ENCODE measurements around the gene PLEKHF1. TPM values are rescaled to one million over a fixed set of nuclear protein-coding genes. Genes with fewer than 3 reads are reported as not detected.

Gene PLEKHF1
- total RNA-seq, 1 donor from 2014 or later: 9.6 TPM

DNA sequence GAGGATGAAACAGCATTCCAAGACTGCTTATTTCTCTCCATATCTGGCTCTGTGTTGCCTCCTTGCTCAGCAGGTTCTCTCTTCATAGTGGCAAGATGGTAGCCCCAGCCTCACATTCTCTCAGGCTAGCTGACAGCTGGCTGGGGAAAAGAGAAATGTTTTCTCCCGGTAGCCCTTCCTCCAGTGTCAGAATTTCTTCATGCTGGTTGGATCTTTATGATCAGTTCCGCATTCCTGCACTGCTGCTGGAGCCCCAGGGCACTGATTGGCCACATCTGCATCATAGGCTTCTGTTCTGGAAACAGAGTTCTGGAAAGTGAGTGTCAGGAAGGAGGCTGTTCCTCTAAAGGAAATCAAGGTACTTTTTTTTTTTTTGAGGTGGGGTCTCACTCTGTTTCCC lies 34.6 kb upstream of the PLEKHF1 start:
- DNase-seq (ENCODE audit: low spot score, unreplicated experiment): no peak
- TF ChIP-seq, protein P1, sequence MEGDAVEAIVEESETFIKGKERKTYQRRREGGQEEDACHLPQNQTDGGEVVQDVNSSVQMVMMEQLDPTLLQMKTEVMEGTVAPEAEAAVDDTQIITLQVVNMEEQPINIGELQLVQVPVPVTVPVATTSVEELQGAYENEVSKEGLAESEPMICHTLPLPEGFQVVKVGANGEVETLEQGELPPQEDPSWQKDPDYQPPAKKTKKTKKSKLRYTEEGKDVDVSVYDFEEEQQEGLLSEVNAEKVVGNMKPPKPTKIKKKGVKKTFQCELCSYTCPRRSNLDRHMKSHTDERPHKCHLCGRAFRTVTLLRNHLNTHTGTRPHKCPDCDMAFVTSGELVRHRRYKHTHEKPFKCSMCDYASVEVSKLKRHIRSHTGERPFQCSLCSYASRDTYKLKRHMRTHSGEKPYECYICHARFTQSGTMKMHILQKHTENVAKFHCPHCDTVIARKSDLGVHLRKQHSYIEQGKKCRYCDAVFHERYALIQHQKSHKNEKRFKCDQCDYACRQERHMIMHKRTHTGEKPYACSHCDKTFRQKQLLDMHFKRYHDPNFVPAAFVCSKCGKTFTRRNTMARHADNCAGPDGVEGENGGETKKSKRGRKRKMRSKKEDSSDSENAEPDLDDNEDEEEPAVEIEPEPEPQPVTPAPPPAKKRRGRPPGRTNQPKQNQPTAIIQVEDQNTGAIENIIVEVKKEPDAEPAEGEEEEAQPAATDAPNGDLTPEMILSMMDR (IDR thresholded peaks at IDR 0.05; ENCODE audit: unreplicated experiment): no peak
- peaks cover 4% of the 10 kb centered on the region for H3K4me1 Mint-ChIP-seq (ENCODE audit: low read depth)
- H3K27me3 Mint-ChIP-seq: no peaks in the 10 kb centered on the region
- no peaks in the 10 kb centered on the region for H3K36me3 Mint-ChIP-seq (ENCODE audit: insufficient read depth)
- H3K9me3 Mint-ChIP-seq (ENCODE audit: low read depth): no peaks in the 10 kb centered on the region
- no peak overlapping the region for H3K4me3 Mint-ChIP-seq (ENCODE audit: low read depth)
- peak overlapping the region; percentile 29 for H3K27ac Mint-ChIP-seq

DNA sequence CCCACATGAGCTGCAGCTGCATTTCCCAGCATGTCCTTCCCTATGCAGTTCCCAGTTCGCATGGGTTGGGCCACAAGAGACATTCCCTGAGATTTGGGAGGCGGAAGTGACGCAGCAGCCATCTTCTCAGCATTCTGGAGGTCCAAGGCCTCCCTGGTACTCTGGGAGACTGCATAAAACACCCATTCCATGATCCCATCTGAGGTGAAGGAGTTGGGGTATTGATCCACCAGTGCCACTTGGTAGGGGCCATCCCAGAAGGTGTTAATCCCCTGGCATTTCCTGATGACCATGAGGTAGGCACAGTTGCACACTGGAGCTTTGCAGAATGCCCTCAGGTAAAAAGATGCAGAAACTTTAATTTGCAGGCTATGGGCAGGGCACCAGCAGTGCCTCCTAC lies 33.8 kb upstream of the PLEKHF1 start:
- TF ChIP-seq, protein P1 (IDR thresholded peaks at IDR 0.05; ENCODE audit: unreplicated experiment): no peak
- no peak overlapping the region for H3K4me3 Mint-ChIP-seq (ENCODE audit: low read depth)
- no peak overlapping the region for H3K27ac Mint-ChIP-seq
- H3K27me3 Mint-ChIP-seq: no peaks in the 10 kb centered on the region
- no peaks in the 10 kb centered on the region for H3K36me3 Mint-ChIP-seq (ENCODE audit: insufficient read depth)
- no peak for DNase-seq (ENCODE audit: low spot score, unreplicated experiment)
- H3K9me3 Mint-ChIP-seq (ENCODE audit: low read depth): no peaks in the 10 kb centered on the region
- peaks cover 2% of the 10 kb centered on the region for H3K4me1 Mint-ChIP-seq (ENCODE audit: low read depth)

DNA sequence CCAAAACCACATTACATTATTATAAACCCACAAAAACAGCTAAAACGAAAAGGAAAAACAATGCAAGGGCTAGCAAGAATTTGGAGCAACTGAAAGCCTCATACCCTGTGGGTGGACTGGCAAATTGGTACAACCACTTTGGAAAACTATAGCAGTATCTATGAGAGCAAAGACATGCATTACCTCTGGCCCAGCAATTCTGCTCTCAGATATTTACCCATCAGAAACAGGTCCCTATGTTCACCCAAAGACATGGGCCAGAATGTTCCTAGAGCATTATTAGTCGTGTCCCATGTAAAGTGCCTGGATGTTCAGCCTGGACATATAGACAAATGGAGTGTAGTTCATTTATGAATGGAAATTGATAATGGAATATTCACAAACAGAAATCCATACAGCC lies 31.3 kb upstream of the PLEKHF1 start:
- H3K9me3 Mint-ChIP-seq (ENCODE audit: low read depth): no peaks in the 10 kb centered on the region
- H3K4me3 Mint-ChIP-seq (ENCODE audit: low read depth): no peak overlapping the region
- no peaks in the 10 kb centered on the region for H3K27me3 Mint-ChIP-seq
- TF ChIP-seq, protein P1 (IDR thresholded peaks at IDR 0.05; ENCODE audit: unreplicated experiment): no peak
- no peak for DNase-seq (ENCODE audit: low spot score, unreplicated experiment)
- no peak overlapping the region for H3K27ac Mint-ChIP-seq
- H3K4me1 Mint-ChIP-seq (ENCODE audit: low read depth): no peaks in the 10 kb centered on the region
- H3K36me3 Mint-ChIP-seq (ENCODE audit: insufficient read depth): no peaks in the 10 kb centered on the region

DNA sequence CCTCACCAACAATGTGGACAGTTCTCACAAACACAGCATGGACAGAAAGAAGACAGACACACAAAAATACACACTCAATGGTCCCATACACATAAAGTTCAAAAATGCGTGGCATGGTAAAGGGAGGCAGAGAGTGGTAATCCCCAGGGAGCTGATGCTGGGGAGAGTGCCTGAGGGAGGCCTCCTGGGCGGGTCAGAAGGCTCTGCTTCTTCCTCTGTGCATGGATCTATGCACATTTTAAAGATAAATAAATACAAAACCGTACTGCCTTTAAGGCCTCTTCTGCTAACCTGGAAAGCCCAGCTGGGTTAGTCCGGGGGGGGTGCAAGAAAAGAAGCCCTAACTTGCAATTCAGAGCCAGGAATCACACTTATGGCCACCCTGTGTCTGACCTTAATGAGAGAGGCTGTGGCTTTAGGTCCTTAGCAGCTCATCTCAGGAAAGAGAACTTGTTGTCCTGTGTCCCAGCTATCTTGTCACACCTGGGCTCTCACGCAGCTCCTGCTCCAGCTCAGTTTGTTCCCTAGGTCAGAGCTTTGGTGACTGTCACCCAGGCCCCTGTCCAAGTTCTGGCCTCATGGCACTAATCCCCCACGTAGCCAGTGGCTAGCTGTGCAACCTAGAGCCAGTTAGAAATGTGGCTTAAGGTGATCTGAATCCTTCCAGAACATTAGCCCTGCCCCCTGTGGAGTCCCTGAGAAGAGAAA lies 30.7 kb upstream of the PLEKHF1 start:
- DNase-seq (ENCODE audit: low spot score, unreplicated experiment): no peak
- H3K36me3 Mint-ChIP-seq (ENCODE audit: insufficient read depth): no peaks in the 10 kb centered on the region
- no peaks in the 10 kb centered on the region for H3K4me1 Mint-ChIP-seq (ENCODE audit: low read depth)
- H3K4me3 Mint-ChIP-seq (ENCODE audit: low read depth): no peak overlapping the region
- H3K27me3 Mint-ChIP-seq: no peaks in the 10 kb centered on the region
- H3K9me3 Mint-ChIP-seq (ENCODE audit: low read depth): no peaks in the 10 kb centered on the region
- TF ChIP-seq, protein P1 (IDR thresholded peaks at IDR 0.05; ENCODE audit: unreplicated experiment): no peak
- no peak overlapping the region for H3K27ac Mint-ChIP-seq

DNA sequence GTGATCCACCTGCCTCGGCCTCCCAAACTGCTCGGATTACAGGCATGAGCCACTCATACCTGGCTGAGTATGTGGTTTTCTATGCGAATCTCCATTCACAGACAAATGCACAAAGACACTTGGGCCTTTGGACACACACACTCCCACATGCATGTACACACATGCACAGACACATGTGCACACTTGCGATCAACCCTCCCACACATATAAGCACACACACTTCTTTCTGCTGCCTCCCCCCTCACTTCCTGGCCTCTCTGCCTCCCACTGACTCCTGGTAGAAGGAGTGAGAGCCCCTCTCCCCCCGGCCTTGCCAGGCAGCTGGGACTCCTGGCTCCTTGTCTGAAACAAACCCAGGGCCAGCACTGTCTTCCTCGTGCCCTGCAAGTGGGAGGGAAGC lies 29.3 kb upstream of the PLEKHF1 start:
- TF ChIP-seq, protein P1 (IDR thresholded peaks at IDR 0.05; ENCODE audit: unreplicated experiment): no peak

More for the DNA sequence above, 29.3 kb upstream of the PLEKHF1 start:
- no peak for DNase-seq (ENCODE audit: low spot score, unreplicated experiment)
- no peak overlapping the region for H3K27ac Mint-ChIP-seq
- no peaks in the 10 kb centered on the region for H3K27me3 Mint-ChIP-seq
- H3K36me3 Mint-ChIP-seq (ENCODE audit: insufficient read depth): no peaks in the 10 kb centered on the region
- H3K4me1 Mint-ChIP-seq (ENCODE audit: low read depth): no peaks in the 10 kb centered on the region
- no peak overlapping the region for H3K4me3 Mint-ChIP-seq (ENCODE audit: low read depth)
- H3K9me3 Mint-ChIP-seq (ENCODE audit: low read depth): no peaks in the 10 kb centered on the region

Measured in progenitor cell of endocrine pancreas (in vitro differentiated cells).